NCI-H128 (cell line): ENCODE data around the gene UBXN1.
"Not testable (repeated sequence)": the region's sequence is repeated elsewhere in the genome, so short reads cannot be mapped to it uniquely, and the experiment has no call there.

Source experiments
- DNase-seq: peaks from one replicate; lab custom pipeline; 2025; ENCODE audit not compliant: unreplicated experiment; lab: John Stamatoyannopoulos, UW

Gene UBXN1

GRCh38 chr11:62673196-62673525, 5.7 kb downstream of the UBXN1 start:
- DNase-seq = no peak

- peak; percentile 81 for DNase-seq
Measured at GRCh38 chr11:62671608-62672389, 7.1 kb downstream of the UBXN1 start, which contains the start of the genes LBHD1 and UQCC3. Gene LBHD1 (minus strand): TSS chr11:62672267. CDS start chr11:62670031, 2,236 bp downstream. Gene UQCC3 (plus strand): TSS chr11:62671673. CDS start chr11:62671746, 73 bp downstream.

- no peak for DNase-seq
Measured at GRCh38 chr11:62671236-62671607, 7.7 kb downstream of the UBXN1 start.

GRCh38 chr11:62669420-62670161, 9.3 kb downstream of the UBXN1 start:
- no peak for DNase-seq

- DNase-seq = no peak
Measured at GRCh38 chr11:62667460-62667859, 11.4 kb downstream of the UBXN1 start.

GRCh38 chr11:62666259-62666926, 12.5 kb downstream of the UBXN1 start:
- DNase-seq = no peak

GRCh38 chr11:62665599-62666258, 13.1 kb downstream of the UBXN1 start:
- DNase-seq = no peak

- peak; percentile 91 for DNase-seq
Measured at GRCh38 chr11:62665075-62665598, 13.7 kb downstream of the UBXN1 start, which contains the start of the genes C11orf98 and CSKMT. Gene C11orf98 (minus strand): TSS chr11:62665210. CDS start chr11:62665169, 41 bp downstream. Gene CSKMT (plus strand): TSS chr11:62665312. CDS start chr11:62665880, 568 bp downstream.

GRCh38 chr11:62664405-62665074, 14.3 kb downstream of the UBXN1 start:
- DNase-seq = peak; percentile 40

- no peak for DNase-seq
Measured at GRCh38 chr11:62656796-62657429, 22.0 kb downstream of the UBXN1 start.

GRCh38 chr11:62654297-62654696, 24.6 kb downstream of the UBXN1 start:
- DNase-seq = no peak

- no peak for DNase-seq
Measured at GRCh38 chr11:62652161-62653006, 26.5 kb downstream of the UBXN1 start.

- DNase-seq = not testable (repeated sequence)
Measured at GRCh38 chr11:62650283-62650682, 28.6 kb downstream of the UBXN1 start.

- DNase-seq = no peak
Measured at GRCh38 chr11:62649486-62649885, 29.4 kb downstream of the UBXN1 start.

- DNase-seq = no peak
Measured at GRCh38 chr11:62648967-62649364, 29.9 kb downstream of the UBXN1 start.

GRCh38 chr11:62648185-62648966, 30.5 kb downstream of the UBXN1 start:
- no peak for DNase-seq

- DNase-seq = no peak
Measured at GRCh38 chr11:62647609-62648005, 31.3 kb downstream of the UBXN1 start.
